ENCODE measurements around the gene DISP1. TPM values are rescaled to one million over a fixed set of nuclear protein-coding genes. Genes with fewer than 3 reads are reported as not detected.

The DISP1 gene
- total RNA-seq, 1 donor from 2014 or later, result 12.2 TPM

Other genes starting within 250 kb of the DISP1 start
- 27.8 TPM for gene TAF1A, start 225.1 kb upstream of the DISP1 start, total RNA-seq
- 54.0 TPM for gene MIA3, start 196.9 kb upstream of the DISP1 start, total RNA-seq
- 37.0 TPM for gene AIDA, start 102.5 kb upstream of the DISP1 start, total RNA-seq
- 66.9 TPM for gene BROX, start 102.5 kb upstream of the DISP1 start, total RNA-seq
- gene FAM177B, start 77.8 kb upstream of the DISP1 start, total RNA-seq, result not detected